HG02943 (cell line): ENCODE data around the gene SCN10A.

Source experiments
- ATAC-seq: cut with Tn5 transposase; IDR thresholded peaks from one replicate; pipeline ENCODE4 v1.9.1; 2021; ENCODE audit warnings: mild to moderate bottlenecking, low read depth, moderate library complexity; ENCODE audit not compliant: unreplicated experiment

SCN10A gene

GRCh38 chr3:38655708-38656300, 160.2 kb downstream of the SCN10A start:
- ATAC-seq: no peak

GRCh38 chr3:38653685-38654537, 162.1 kb downstream of the SCN10A start:
- no peak for ATAC-seq

GRCh38 chr3:38652934-38653333, 163.1 kb downstream of the SCN10A start:
- ATAC-seq: no peak

- no peak for ATAC-seq
Measured at GRCh38 chr3:38651153-38651789, 164.7 kb downstream of the SCN10A start.

- no peak for ATAC-seq
Measured at GRCh38 chr3:38650248-38650951, 165.6 kb downstream of the SCN10A start.

GRCh38 chr3:38649500-38650247, 166.3 kb downstream of the SCN10A start, which contains the start of gene SCN5A:
Gene SCN5A (minus strand): TSS chr3:38649687. CDS start chr3:38633307, 16,380 bp downstream.
- ATAC-seq: no peak

- no peak for ATAC-seq
Measured at GRCh38 chr3:38648659-38649499, 167.1 kb downstream of the SCN10A start.

- ATAC-seq: no peak
Measured at GRCh38 chr3:38648024-38648658, 167.9 kb downstream of the SCN10A start.

- no peak for ATAC-seq
Measured at GRCh38 chr3:38647217-38647970, 168.6 kb downstream of the SCN10A start.
